OCI-LY3 (cell line): ENCODE measurements around the gene SYNGR2.

ENCODE experiments used
- EZH2phosphoT487 ChIP-seq: fragments of 200-600 bp; shearing (Covaris generic); IDR thresholded peaks from 2 replicates; pipeline ENCODE4 v1.6.1; 2018; ENCODE audit warnings: antibody characterized with exemption, mixed run types, low read depth
- TF ChIP-seq, protein P1 (sequence below): fragments of 200-600, 300-600 bp; sonication (generic); IDR thresholded peaks from 2 replicates; pipeline ENCODE4 v1.5.1; 2014; ENCODE audit warnings: antibody characterized with exemption, low read length, low read depth

DNA sequence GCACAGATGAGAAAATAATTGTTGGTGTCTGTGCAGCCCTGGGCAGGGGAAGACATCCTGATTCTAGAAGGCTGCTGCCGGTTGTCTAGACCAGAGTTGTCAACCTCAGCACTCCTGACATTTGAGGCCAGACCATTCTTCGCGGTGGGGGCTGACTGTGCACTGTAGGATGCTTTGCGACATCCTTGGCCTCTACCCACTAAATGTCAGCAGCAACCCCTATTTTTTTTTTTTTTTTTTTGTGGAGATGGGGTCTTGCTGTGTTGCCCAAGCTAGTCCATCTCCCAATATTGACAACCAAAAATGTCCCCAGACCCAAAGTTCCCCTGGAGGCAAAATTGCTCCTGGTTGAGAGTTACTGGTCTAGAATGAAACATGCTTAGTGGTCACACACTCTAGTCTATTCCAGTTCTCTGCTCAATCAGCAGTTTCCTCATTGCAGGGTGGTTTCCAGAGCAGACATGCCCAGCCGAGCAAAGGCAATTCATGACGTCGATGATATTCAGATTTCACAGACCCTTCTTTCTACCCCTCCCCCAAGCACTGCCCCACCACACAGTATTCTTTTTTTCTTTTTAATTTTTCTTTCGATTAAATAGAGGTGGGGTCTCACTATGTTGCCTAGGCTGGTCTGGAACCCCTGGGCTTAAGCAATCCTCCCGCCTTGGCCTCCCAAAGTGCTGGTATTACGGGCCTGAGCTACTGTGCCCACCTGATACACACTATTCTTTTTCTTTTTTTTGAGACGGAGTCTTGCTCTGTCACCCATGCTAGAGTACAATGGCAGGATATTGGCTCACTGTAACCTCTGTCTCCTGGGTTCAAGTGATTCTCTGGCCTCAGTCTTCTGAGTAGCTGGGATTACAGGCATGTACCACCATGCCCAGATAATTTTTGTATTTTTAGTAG, 13.2 kb upstream of the SYNGR2 start:
- TF ChIP-seq, protein P1, sequence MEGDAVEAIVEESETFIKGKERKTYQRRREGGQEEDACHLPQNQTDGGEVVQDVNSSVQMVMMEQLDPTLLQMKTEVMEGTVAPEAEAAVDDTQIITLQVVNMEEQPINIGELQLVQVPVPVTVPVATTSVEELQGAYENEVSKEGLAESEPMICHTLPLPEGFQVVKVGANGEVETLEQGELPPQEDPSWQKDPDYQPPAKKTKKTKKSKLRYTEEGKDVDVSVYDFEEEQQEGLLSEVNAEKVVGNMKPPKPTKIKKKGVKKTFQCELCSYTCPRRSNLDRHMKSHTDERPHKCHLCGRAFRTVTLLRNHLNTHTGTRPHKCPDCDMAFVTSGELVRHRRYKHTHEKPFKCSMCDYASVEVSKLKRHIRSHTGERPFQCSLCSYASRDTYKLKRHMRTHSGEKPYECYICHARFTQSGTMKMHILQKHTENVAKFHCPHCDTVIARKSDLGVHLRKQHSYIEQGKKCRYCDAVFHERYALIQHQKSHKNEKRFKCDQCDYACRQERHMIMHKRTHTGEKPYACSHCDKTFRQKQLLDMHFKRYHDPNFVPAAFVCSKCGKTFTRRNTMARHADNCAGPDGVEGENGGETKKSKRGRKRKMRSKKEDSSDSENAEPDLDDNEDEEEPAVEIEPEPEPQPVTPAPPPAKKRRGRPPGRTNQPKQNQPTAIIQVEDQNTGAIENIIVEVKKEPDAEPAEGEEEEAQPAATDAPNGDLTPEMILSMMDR, result no peak
- no peak for TF ChIP-seq EZH2phosphoT487
